NCI-H1105 (cell line): Measurements from ENCODE around the gene KRTAP10-1.

Source experiments
- DNase-seq: peaks from one replicate; lab custom pipeline; 2025; lab: John Stamatoyannopoulos, UW

The KRTAP10-1 gene

GRCh38 chr21:44548381-44548780, 8.4 kb upstream of the KRTAP10-1 start:
- no peak for DNase-seq

DNA sequence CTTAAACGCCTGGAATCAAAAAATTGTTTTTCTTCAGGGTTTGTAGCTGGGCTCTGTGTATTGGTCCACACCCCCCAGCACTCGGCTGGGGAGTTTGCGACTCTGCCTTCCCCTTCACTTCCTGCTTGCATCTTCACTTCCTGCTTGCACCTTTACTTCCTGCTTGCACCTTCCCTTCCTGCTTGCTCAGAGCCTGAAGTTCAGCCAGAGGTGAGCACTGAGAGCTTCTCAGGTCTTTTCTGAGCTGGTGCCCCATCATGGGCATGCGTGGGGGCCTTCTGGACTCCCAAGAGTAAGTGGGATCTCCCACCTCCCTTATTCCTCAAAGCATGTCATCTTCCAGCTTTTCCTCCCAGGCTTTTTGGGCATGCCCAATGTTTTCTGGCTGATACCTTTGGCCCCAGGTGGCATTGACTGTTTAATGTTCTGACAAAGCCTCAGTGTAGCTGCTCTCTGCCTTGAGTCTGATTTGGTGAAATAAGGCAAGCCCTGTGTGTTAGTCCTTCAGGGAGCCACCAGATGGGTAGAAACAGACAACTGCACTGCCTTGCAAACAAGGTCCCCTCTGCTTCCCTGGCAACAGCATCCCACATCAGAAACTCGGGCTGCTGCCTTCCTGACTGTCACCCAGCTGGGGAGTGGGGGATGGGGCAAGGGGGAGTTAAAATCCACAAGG, 7.8 kb upstream of the KRTAP10-1 start:
- no peak for DNase-seq

GRCh38 chr21:44544566-44544965, 4.6 kb upstream of the KRTAP10-1 start:
- DNase-seq: no peak

DNA sequence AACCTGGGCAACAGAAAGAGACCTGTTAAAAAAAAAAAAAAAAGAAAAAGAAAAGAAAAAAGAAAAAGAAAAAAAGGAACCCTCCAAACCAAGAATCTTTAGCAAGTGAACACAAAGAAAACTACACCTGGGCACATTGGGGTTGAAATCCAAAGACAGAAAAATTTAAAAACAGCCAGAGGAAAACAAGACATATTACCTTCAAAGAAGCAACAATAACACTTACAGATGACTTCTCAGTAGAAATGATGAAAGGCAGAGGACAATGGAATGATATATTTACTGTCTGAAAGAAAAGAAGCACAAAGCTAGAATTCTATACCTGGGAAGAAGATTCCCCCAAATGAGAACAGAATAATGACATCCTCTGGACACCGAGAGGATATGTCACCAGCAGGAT, 2.7 kb upstream of the KRTAP10-1 start:
- no peak for DNase-seq

GRCh38 chr21:44540741-44541288, 820 bp upstream of the KRTAP10-1 start:
- no peak for DNase-seq

- no peak for DNase-seq
Measured at GRCh38 chr21:44539046-44539445, 949 bp downstream of the KRTAP10-1 start.

GRCh38 chr21:44537930-44538911, 1.8 kb downstream of the KRTAP10-1 start:
- DNase-seq: no peak

GRCh38 chr21:44535963-44536362, 4.0 kb downstream of the KRTAP10-1 start:
- DNase-seq: no peak

DNA sequence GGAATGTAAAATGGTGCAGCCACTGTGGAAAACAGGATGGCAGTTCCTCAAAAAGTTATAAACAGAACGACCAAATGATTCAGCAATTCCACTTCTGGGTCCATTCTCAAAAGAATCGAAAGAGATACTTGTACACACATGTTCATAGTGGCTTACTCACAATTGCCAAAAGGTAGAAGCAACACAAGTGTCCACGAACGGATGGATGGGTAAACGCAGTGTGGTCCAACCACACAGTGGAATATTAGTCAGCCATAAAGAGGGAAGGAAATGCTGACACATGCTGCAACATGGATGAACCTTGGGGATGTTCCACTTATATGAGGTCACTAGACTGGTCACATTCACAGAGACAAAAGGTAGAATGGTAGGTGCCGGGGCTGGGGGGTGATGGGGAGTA, 5.3 kb downstream of the KRTAP10-1 start:
- DNase-seq: no peak

GRCh38 chr21:44533891-44534627, 5.9 kb downstream of the KRTAP10-1 start:
- DNase-seq: no peak

DNA sequence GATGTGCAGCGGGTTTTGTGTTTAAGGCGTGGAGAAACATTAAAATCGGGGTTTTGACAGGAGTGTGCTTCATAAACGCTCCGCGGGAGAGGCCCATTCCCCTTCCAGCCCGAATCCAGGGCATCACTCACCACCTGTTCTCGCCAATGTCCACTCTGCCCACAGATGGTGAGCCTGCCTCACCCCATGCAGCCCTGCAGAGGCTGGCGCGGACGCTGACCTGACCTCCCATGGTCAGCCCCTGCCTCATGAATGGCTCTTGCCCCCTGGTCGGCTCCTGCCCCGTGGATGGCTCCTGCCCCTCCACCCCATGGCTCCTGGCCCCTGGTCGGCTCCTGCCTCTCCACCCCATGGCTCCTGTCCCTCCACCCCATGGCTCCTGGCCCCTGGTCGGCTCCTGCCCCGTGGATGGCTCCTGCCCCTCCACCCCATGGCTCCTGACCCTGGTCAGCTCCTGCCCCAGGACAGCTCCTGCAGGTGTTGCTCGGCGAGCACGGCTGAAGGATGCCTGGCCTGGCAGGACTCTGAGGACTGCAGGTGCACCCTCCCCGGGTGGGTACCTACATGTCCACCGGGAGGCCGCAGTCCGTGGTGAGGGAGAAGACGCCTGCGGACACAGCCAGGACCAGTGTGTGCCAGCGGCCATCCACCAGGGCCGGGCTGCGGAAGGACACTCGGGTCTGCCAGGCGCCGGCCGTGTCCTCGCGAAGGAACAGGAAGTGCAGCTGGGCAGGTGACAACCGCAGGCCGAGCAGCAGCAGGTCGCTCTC, 6.7 kb downstream of the KRTAP10-1 start:
- DNase-seq: no peak

- DNase-seq: no peak
Measured at GRCh38 chr21:44532712-44533111, 7.3 kb downstream of the KRTAP10-1 start.

GRCh38 chr21:44531606-44532564, 8.1 kb downstream of the KRTAP10-1 start:
- DNase-seq: no peak

- DNase-seq: no peak
Measured at GRCh38 chr21:44530903-44531605, 8.9 kb downstream of the KRTAP10-1 start.

- no peak for DNase-seq
Measured at GRCh38 chr21:44530221-44530902, 9.6 kb downstream of the KRTAP10-1 start.

DNA sequence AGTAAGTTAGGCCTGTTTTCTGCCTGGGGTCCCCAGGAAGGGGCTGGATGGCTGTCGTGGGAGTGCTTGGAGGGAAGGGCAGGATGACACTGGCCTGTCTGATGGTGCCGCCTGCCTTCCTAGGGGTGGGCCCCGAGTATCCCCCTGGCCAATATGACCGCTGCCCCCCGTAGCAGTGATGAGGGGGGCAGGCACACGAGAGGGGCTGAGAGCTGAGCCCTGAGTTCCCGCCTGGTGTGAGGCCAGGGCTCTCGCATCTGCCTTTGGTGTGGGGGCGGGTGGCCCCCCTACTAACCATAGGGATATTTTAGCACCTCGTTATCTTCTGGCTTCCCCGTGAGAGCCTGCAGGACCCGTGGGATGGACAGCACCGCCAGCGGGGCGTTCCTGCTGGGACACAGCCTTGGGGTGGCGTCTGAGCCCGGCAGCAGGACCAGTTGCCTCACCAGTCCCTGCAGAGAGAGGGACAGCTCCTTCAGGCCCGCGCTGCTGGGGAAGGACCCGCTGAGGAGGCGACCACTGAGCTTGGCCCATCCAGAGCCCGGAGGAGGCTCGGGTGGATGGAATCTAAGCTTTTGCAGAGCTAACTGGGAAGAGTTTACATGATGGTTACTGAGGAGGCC, 10.4 kb downstream of the KRTAP10-1 start:
- no peak for DNase-seq

GRCh38 chr21:44529011-44529421, 11.0 kb downstream of the KRTAP10-1 start:
- DNase-seq: no peak

- no peak for DNase-seq
Measured at GRCh38 chr21:44528634-44528995, 11.4 kb downstream of the KRTAP10-1 start.
